NB4 (cell line): ENCODE measurements around the gene GPS2.

Experiments
- MYC ChIP-seq: IDR thresholded peaks from 2 replicates; pipeline ENCODE4 v1.6.1; 2011; ENCODE audit warnings: low read depth, low read length
- TF ChIP-seq, protein P1 (sequence below): IDR thresholded peaks from one replicate; pipeline ENCODE4 v1.5.1; 2012; ENCODE audit warnings: low read depth, low read length

GRCh38 chr17:7343250-7343649 lies 28.1 kb upstream of the GPS2 start:
- TF ChIP-seq, protein P1, sequence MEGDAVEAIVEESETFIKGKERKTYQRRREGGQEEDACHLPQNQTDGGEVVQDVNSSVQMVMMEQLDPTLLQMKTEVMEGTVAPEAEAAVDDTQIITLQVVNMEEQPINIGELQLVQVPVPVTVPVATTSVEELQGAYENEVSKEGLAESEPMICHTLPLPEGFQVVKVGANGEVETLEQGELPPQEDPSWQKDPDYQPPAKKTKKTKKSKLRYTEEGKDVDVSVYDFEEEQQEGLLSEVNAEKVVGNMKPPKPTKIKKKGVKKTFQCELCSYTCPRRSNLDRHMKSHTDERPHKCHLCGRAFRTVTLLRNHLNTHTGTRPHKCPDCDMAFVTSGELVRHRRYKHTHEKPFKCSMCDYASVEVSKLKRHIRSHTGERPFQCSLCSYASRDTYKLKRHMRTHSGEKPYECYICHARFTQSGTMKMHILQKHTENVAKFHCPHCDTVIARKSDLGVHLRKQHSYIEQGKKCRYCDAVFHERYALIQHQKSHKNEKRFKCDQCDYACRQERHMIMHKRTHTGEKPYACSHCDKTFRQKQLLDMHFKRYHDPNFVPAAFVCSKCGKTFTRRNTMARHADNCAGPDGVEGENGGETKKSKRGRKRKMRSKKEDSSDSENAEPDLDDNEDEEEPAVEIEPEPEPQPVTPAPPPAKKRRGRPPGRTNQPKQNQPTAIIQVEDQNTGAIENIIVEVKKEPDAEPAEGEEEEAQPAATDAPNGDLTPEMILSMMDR: no peak
- TF ChIP-seq MYC: no peak
